ENCODE results near the gene VPS13C. TPM values are rescaled to one million over a fixed set of nuclear protein-coding genes. Genes with fewer than 3 reads are reported as not detected.

The VPS13C gene, protein sequence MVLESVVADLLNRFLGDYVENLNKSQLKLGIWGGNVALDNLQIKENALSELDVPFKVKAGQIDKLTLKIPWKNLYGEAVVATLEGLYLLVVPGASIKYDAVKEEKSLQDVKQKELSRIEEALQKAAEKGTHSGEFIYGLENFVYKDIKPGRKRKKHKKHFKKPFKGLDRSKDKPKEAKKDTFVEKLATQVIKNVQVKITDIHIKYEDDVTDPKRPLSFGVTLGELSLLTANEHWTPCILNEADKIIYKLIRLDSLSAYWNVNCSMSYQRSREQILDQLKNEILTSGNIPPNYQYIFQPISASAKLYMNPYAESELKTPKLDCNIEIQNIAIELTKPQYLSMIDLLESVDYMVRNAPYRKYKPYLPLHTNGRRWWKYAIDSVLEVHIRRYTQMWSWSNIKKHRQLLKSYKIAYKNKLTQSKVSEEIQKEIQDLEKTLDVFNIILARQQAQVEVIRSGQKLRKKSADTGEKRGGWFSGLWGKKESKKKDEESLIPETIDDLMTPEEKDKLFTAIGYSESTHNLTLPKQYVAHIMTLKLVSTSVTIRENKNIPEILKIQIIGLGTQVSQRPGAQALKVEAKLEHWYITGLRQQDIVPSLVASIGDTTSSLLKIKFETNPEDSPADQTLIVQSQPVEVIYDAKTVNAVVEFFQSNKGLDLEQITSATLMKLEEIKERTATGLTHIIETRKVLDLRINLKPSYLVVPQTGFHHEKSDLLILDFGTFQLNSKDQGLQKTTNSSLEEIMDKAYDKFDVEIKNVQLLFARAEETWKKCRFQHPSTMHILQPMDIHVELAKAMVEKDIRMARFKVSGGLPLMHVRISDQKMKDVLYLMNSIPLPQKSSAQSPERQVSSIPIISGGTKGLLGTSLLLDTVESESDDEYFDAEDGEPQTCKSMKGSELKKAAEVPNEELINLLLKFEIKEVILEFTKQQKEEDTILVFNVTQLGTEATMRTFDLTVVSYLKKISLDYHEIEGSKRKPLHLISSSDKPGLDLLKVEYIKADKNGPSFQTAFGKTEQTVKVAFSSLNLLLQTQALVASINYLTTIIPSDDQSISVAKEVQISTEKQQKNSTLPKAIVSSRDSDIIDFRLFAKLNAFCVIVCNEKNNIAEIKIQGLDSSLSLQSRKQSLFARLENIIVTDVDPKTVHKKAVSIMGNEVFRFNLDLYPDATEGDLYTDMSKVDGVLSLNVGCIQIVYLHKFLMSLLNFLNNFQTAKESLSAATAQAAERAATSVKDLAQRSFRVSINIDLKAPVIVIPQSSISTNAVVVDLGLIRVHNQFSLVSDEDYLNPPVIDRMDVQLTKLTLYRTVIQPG (N-terminal part only)
- 4.8 to 11.6 TPM (median 9.7 TPM) in 5 replicates for total RNA-seq (2022; extraction: Qiagen RNA extraction; ENCODE audit: low read depth)

DNA sequence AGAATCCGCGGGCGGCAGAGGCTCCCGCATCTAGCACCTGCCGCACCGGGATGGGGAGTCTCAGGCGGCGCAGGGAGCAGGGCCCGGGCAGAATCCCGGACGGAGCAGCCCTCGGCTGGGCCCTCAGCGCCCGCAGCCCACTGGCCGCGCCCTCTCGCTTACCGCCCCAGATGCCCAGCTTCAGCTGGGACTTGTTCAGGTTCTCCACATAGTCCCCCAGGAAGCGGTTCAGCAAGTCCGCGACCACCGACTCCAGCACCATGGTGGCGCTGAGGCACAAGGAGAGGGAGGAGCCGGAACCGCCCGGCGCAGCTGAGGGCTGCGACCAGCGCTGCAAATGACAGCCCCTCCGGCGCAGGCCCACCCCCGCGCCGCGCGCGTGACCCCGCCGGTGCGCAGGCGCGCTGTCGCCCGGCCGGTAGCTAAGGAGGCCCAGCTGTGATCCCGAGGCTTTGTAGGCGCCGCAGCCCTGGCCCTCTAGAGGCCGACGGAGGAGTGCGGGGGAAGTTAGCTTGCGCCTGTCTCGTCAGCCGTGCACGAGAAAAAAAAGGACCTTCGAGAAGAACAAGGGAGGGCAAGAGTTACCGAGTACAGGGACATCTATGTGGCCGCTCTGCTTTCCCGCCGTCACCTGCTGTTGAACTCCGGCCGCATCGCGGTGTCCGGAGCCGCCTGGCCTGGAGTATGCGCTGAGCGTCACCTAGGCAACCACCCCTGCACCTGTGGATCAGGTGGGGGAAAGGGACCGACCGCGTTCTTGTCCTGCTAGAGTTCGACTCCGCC is at the start of gene VPS13C:
VPS13C (minus strand) TSS at position 335 of the 783 bp plus-strand sequence; CDS start at position 262, 73 bp downstream.

DNA sequence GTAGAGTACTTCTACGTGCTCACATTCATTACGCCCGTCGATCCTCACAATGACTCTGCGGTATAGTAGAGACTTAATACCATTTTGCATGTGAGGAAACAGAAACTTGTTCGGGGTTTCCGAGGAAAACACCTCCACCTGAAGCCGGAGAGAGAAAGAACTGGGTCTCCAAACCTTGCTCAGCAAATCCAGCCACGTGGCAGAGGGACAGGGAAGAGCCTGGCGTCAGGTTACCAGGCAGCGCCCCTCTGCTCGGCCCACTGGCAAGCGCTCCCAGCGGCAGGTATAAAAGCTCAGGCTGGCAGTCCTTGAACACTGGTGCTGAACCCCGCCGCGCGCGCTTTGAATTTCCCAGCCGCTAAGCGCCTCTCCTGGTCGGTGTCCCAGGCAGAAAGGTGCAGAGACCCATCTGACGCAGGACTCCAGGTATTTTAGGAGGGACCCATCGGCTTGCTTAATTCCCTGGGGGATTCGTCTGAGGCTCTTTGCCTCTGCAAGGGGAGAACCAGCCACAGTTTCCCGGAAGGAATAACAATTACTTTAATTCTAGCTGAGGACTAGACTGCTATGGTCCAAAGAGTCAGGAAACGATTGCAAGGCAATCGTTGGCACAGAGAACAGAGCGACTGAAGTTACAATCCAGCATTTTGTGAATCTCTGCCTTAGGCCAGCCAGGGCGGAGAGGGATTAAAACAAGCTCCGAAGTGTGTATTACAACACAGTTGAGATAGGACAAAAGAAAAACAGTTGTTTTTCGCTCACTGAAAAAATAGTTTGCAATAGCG is 6.6 kb upstream of the VPS13C start, which contains the start of gene C2CD4A:
C2CD4A (plus strand) TSS at position 315 of the 785 bp plus-strand sequence. CDS start 637 bp downstream, outside the sequence.

Other genes starting within 250 kb of the VPS13C start
- gene C2CD4A, start 6.5 kb upstream of the VPS13C start, total RNA-seq (2022; extraction: Qiagen RNA extraction; ENCODE audit: low read depth): 0.05 to 0.09 TPM (median 0.06 TPM) in 3 of 5 replicates, not detected in the others
- gene C2CD4B, start 104.8 kb upstream of the VPS13C start, total RNA-seq (2022; extraction: Qiagen RNA extraction; ENCODE audit: low read depth): 0.09 to 0.16 TPM in 2 of 5 replicates, not detected in the others

Data from A549 treated with RU486 at 1 μM for 4 hours (cell line).